Astrocyte (in vitro differentiated cells and primary cell): ENCODE measurements around the gene POLR1G. TPM values are rescaled to one million over a fixed set of nuclear protein-coding genes. Genes with fewer than 3 reads are reported as not detected.
A peak's percentile ranks its signal among the peaks of the same experiment; 100 is the strongest.

ENCODE experiments used
- DNase-seq: peaks from one replicate; pipeline ENCODE4 v3.0.0-alpha.2; 2010; ENCODE audit warnings: low read depth
- FAIRE-seq: peaks from 2 replicates; lab custom pipeline; 2011; peaks lifted over from hg19 to GRCh38; lab: Jason Lieb, UNC
- H2AFZ ChIP-seq: 2 replicates; pipeline ENCODE4 v1.6.0; 2012; ENCODE audit warnings: low read depth, low read length, inconsistent platforms
- H3K27ac ChIP-seq: 2 replicates; pipeline ENCODE4 v1.5.1; 2011; ENCODE audit warnings: low read depth, low read length, inconsistent platforms
- H3K27me3 ChIP-seq: 2 replicates; pipeline ENCODE4 v1.6.0; 2011; ENCODE audit warnings: low read length, inconsistent platforms; ENCODE audit not compliant: insufficient read depth
- H3K36me3 ChIP-seq: 2 replicates; pipeline ENCODE4 v1.5.1; 2011; ENCODE audit warnings: low read length, inconsistent platforms; ENCODE audit not compliant: insufficient read depth
- H3K4me1 ChIP-seq: 2 replicates; pipeline ENCODE4 v1.5.1; 2011; ENCODE audit warnings: low read length, inconsistent platforms; ENCODE audit not compliant: insufficient read depth
- H3K4me2 ChIP-seq: 2 replicates; pipeline ENCODE4 v1.6.0; 2012; ENCODE audit warnings: low read length, inconsistent platforms
- H3K4me3 ChIP-seq: 2 replicates; pipeline ENCODE4 v1.5.1; 2011; ENCODE audit warnings: low read depth, mild to moderate bottlenecking, low read length, inconsistent platforms; ENCODE audit not compliant: insufficient read depth
- H3K79me2 ChIP-seq: 2 replicates; pipeline ENCODE4 v1.6.0; 2012; ENCODE audit warnings: mild to moderate bottlenecking, low read length, inconsistent platforms; ENCODE audit not compliant: insufficient read depth
- H3K9ac ChIP-seq: 2 replicates; pipeline ENCODE4 v1.6.0; 2012; ENCODE audit warnings: mild to moderate bottlenecking, low read length, inconsistent platforms
- H3K9me3 ChIP-seq: 2 replicates; pipeline ENCODE4 v1.5.1; 2012; ENCODE audit warnings: low read depth, mild to moderate bottlenecking, low read length, inconsistent platforms; ENCODE audit not compliant: insufficient read depth
- H4K20me1 ChIP-seq: 2 replicates; pipeline ENCODE4 v1.6.0; 2012; ENCODE audit warnings: low read length, inconsistent platforms; ENCODE audit not compliant: insufficient read depth
- H3K27ac Mint-ChIP-seq: one replicate; pipeline ENCODE4 v1.8.0; 2021; ENCODE audit warnings: mild to moderate bottlenecking, mixed read lengths; ENCODE audit not compliant: unreplicated experiment
- H3K27me3 Mint-ChIP-seq: one replicate; pipeline ENCODE4 v1.8.0; 2021; ENCODE audit warnings: low read depth, mixed read lengths; ENCODE audit not compliant: unreplicated experiment
- H3K36me3 Mint-ChIP-seq: one replicate; pipeline ENCODE4 v1.8.0; 2021; ENCODE audit warnings: low read depth, mixed read lengths; ENCODE audit not compliant: unreplicated experiment
- H3K4me1 Mint-ChIP-seq: one replicate; pipeline ENCODE4 v1.8.0; 2021; ENCODE audit warnings: low read depth, mixed read lengths; ENCODE audit not compliant: unreplicated experiment
- H3K4me3 Mint-ChIP-seq: one replicate; pipeline ENCODE4 v1.8.0; 2021; ENCODE audit warnings: mild to moderate bottlenecking, moderate library complexity, mixed read lengths; ENCODE audit not compliant: unreplicated experiment
- H3K9me3 Mint-ChIP-seq: one replicate; pipeline ENCODE4 v1.8.0; 2021; ENCODE audit warnings: mild to moderate bottlenecking, mixed read lengths; ENCODE audit not compliant: unreplicated experiment
- EZH2 ChIP-seq: IDR thresholded peaks from 2 replicates; pipeline ENCODE4 v1.6.1; 2012; ENCODE audit warnings: mild to moderate bottlenecking, low read length, inconsistent platforms; ENCODE audit not compliant: insufficient read depth
- total RNA-seq: library from RNA; stranded (reverse); gene quantifications from 2 replicates; pipeline ENCODE4 v1.2.1, GENCODE V29; 2021
- TF ChIP-seq, protein P1 (sequence below): IDR thresholded peaks from 2 replicates; pipeline ENCODE4 v1.5.1; 2011; ENCODE audit warnings: low read depth, mild to moderate bottlenecking, inconsistent platforms, low read length, moderate library complexity; ENCODE audit not compliant: insufficient read depth

POLR1G gene
- total RNA-seq, 1 donor from 2014 or later = 12.8 TPM

DNA sequence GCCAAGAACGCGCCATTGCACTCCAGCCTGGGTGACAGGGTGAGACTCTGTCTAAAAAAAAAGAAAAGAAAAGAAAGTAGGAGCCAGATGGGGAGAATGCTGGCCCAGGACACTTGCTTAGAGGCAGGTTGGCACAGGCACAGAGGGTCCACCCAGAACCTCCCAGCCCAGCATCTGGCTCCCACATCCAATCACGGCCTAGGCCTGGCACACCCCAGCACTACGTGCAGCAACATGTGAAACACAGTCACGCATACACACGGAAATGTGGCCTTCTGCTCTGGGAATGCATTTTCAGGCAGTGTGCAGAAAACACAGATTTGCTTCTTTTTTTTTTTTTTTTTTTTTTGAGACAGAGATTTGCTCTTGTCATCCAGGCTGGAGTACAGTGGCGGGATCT, 40.5 kb downstream of the POLR1G start:
- Mint-ChIP-seq H3K9me3 (no peaks in the 10 kb centered on the region), H3K27ac (no peak overlapping the region), H3K27me3 (no peaks in the 10 kb centered on the region), H3K36me3 (no peaks in the 10 kb centered on the region), H3K4me1 (peaks cover 12% of the 10 kb centered on the region), H3K4me3 (no peak overlapping the region)
- H4K20me1 ChIP-seq = no peaks in the 10 kb centered on the region
- H2AFZ ChIP-seq = no peak overlapping the region
- H3K27ac ChIP-seq = no peak overlapping the region
- DNase-seq (no peak), FAIRE-seq (no peak)
- H3K4me1 ChIP-seq = peaks cover 43% of the 10 kb centered on the region
- H3K9me3 ChIP-seq = no peaks in the 10 kb centered on the region
- H3K27me3 ChIP-seq = no peaks in the 10 kb centered on the region
- H3K79me2 ChIP-seq = no peaks in the 10 kb centered on the region
- no peak overlapping the region for H3K4me3 ChIP-seq
- TF ChIP-seq, protein P1, sequence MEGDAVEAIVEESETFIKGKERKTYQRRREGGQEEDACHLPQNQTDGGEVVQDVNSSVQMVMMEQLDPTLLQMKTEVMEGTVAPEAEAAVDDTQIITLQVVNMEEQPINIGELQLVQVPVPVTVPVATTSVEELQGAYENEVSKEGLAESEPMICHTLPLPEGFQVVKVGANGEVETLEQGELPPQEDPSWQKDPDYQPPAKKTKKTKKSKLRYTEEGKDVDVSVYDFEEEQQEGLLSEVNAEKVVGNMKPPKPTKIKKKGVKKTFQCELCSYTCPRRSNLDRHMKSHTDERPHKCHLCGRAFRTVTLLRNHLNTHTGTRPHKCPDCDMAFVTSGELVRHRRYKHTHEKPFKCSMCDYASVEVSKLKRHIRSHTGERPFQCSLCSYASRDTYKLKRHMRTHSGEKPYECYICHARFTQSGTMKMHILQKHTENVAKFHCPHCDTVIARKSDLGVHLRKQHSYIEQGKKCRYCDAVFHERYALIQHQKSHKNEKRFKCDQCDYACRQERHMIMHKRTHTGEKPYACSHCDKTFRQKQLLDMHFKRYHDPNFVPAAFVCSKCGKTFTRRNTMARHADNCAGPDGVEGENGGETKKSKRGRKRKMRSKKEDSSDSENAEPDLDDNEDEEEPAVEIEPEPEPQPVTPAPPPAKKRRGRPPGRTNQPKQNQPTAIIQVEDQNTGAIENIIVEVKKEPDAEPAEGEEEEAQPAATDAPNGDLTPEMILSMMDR = no peak
- TF ChIP-seq EZH2 = no peak
- no peak overlapping the region for H3K4me2 ChIP-seq
- H3K36me3 ChIP-seq = no peaks in the 10 kb centered on the region
- no peak overlapping the region for H3K9ac ChIP-seq

DNA sequence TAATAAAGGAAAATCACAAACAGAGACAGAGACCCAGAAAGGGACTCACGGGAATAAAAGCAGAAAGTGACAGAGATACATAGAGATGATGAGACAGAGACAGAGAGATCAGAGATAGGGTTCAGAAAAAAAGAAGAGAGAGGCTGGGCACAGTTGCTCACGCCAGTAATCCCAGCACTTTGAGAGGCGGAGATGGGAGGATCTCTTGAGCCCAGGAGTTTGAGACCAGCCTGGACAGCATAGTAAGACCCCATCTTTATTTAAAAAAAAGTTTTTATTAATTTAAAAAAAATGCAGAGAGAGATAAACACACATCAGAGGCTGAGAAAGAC, 41.9 kb downstream of the POLR1G start:
- no peaks in the 10 kb centered on the region for H3K79me2 ChIP-seq
- Mint-ChIP-seq H3K4me3 (no peak overlapping the region), H3K4me1 (peaks cover 9% of the 10 kb centered on the region), H3K9me3 (no peaks in the 10 kb centered on the region), H3K36me3 (no peaks in the 10 kb centered on the region), H3K27me3 (no peaks in the 10 kb centered on the region), H3K27ac (no peak overlapping the region)
- FAIRE-seq = no peak
- H3K36me3 ChIP-seq = no peaks in the 10 kb centered on the region
- no peak overlapping the region for H3K4me2 ChIP-seq
- H3K4me3 ChIP-seq = no peak overlapping the region
- no peaks in the 10 kb centered on the region for H4K20me1 ChIP-seq
- TF ChIP-seq, protein P1 = no peak
- no peak for TF ChIP-seq EZH2
- peaks cover 36% of the 10 kb centered on the region for H3K4me1 ChIP-seq
- no peaks in the 10 kb centered on the region for H3K27me3 ChIP-seq
- H3K27ac ChIP-seq = no peak overlapping the region
- no peak for DNase-seq
- no peak overlapping the region for H3K9ac ChIP-seq
- no peaks in the 10 kb centered on the region for H3K9me3 ChIP-seq
- H2AFZ ChIP-seq = no peak overlapping the region

- Histone ChIP-seq H3K79me2 (no peaks in the 10 kb centered on the region), H3K4me3 (no peak overlapping the region), H3K9me3 (no peaks in the 10 kb centered on the region), H4K20me1 (no peaks in the 10 kb centered on the region), H3K36me3 (no peaks in the 10 kb centered on the region), H3K27me3 (no peaks in the 10 kb centered on the region), H3K27ac (peak overlapping the region; percentile 14), H3K4me1 (peaks cover 31% of the 10 kb centered on the region), H3K4me2 (peak overlapping the region; percentile 2), H2AFZ (no peak overlapping the region), H3K9ac (no peak overlapping the region)
- FAIRE-seq = no peak
- Mint-ChIP-seq H3K27ac (peak overlapping the region; percentile 99), H3K9me3 (no peaks in the 10 kb centered on the region), H3K36me3 (no peaks in the 10 kb centered on the region), H3K27me3 (no peaks in the 10 kb centered on the region), H3K4me1 (peaks cover 7% of the 10 kb centered on the region), H3K4me3 (no peak overlapping the region)
- TF ChIP-seq EZH2 = no peak
- TF ChIP-seq, protein P1 = no peak
- DNase-seq = no peak
Measured at GRCh38 chr19:45448887-45449299, 42.4 kb downstream of the POLR1G start.
